Gastroesophageal sphincter (tissue), 3 donors: ENCODE measurements around the gene PSTPIP1.

Experiments used
- EP300 ChIP-seq: sonication (generic); formaldehyde crosslinking; IDR thresholded peaks from one replicate; pipeline ENCODE4 v1.6.1; 2017; ENCODE audit warnings: antibody characterized with exemption, mild to moderate bottlenecking
- POLR2A ChIP-seq, 2 donors: fragments of 450-650 bp; IDR thresholded peaks; one replicate each; pipeline ENCODE4 v1.6.1; 2017; ENCODE audit warnings: antibody characterized with exemption in 2 of 2, mild to moderate bottlenecking in 2 of 2, moderate library complexity in 1 of 2
- POLR2AphosphoS5 ChIP-seq: sonication (generic); formaldehyde crosslinking; IDR thresholded peaks from one replicate; pipeline ENCODE4 v1.6.1; 2017; ENCODE audit warnings: antibody characterized with exemption
- TF ChIP-seq, protein P1 (sequence below), 4 experiments: fragments of 200-600 bp in 2 of 4; fragments of 450-650 bp in 2 of 4; sonication (generic) in 1 of 4; IDR thresholded peaks; one replicate each; pipeline ENCODE4 v1.5.1; 2017 to 2019; ENCODE audit warnings: antibody characterized with exemption in 4 of 4, mild to moderate bottlenecking in 2 of 4, moderate library complexity in 2 of 4

DNA sequence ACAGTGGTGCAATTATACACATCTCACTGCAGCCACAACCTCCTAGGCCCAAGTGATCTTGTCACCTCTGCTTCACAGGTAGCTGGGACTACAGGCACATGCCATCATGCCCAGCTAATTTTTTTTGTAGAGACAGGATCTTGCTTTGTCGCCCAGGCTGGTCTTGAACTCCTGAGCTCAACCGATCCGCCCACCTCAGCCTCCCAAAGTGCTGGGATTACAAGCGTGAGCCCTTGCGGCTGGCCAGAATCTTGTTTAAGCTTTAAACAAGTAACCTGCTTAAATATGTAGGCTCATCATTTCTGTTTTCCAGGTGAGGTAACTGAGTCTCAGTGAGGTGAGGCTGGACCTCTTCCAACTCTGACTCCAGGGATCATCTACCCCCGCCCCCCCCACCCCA lies 7.7 kb upstream of the PSTPIP1 start:
- TF ChIP-seq, protein P1, sequence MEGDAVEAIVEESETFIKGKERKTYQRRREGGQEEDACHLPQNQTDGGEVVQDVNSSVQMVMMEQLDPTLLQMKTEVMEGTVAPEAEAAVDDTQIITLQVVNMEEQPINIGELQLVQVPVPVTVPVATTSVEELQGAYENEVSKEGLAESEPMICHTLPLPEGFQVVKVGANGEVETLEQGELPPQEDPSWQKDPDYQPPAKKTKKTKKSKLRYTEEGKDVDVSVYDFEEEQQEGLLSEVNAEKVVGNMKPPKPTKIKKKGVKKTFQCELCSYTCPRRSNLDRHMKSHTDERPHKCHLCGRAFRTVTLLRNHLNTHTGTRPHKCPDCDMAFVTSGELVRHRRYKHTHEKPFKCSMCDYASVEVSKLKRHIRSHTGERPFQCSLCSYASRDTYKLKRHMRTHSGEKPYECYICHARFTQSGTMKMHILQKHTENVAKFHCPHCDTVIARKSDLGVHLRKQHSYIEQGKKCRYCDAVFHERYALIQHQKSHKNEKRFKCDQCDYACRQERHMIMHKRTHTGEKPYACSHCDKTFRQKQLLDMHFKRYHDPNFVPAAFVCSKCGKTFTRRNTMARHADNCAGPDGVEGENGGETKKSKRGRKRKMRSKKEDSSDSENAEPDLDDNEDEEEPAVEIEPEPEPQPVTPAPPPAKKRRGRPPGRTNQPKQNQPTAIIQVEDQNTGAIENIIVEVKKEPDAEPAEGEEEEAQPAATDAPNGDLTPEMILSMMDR (IDR thresholded peaks at IDR 0.05) = no peak
- TF ChIP-seq EP300 = no peak
- no peak for TF ChIP-seq POLR2A (IDR thresholded peaks at IDR 0.05)
- TF ChIP-seq POLR2AphosphoS5 = no peak
